Peyer's patch (tissue), 4 donors: ENCODE results near the gene NDUFS7.

ENCODE experiments used
- POLR2A ChIP-seq, 2 donors: fragments of 450-650 bp; IDR thresholded peaks; one replicate each; pipeline ENCODE4 v1.5.1; 2017; ENCODE audit warnings: antibody characterized with exemption in 2 of 2, mild to moderate bottlenecking in 2 of 2, moderate library complexity in 2 of 2
- TF ChIP-seq, protein P1 (sequence below), 6 experiments: fragments of 450-650 bp in 4 of 6; fragments of 200-600 bp in 2 of 6; sonication (generic) in 1 of 6; IDR thresholded peaks; one replicate each; pipeline ENCODE4 v1.5.1; 2017 to 2019; ENCODE audit warnings: antibody characterized with exemption in 6 of 6, mild to moderate bottlenecking in 3 of 6, moderate library complexity in 1 of 6

GRCh38 chr19:1410136-1410786 is 26.6 kb downstream of the NDUFS7 start:
- TF ChIP-seq, protein P1, sequence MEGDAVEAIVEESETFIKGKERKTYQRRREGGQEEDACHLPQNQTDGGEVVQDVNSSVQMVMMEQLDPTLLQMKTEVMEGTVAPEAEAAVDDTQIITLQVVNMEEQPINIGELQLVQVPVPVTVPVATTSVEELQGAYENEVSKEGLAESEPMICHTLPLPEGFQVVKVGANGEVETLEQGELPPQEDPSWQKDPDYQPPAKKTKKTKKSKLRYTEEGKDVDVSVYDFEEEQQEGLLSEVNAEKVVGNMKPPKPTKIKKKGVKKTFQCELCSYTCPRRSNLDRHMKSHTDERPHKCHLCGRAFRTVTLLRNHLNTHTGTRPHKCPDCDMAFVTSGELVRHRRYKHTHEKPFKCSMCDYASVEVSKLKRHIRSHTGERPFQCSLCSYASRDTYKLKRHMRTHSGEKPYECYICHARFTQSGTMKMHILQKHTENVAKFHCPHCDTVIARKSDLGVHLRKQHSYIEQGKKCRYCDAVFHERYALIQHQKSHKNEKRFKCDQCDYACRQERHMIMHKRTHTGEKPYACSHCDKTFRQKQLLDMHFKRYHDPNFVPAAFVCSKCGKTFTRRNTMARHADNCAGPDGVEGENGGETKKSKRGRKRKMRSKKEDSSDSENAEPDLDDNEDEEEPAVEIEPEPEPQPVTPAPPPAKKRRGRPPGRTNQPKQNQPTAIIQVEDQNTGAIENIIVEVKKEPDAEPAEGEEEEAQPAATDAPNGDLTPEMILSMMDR (IDR thresholded peaks at IDR 0.05): no peak
- TF ChIP-seq POLR2A (IDR thresholded peaks at IDR 0.05): no peak
